DOHH2 (cell line): ENCODE results near the gene TOR1AIP2.

Source experiments
- H3F3A ChIP-seq: fragments of 200-600 bp; sonication (generic), shearing (Covaris generic); 2 replicates; pipeline ENCODE4 v1.6.0; 2016; ENCODE audit warnings: antibody characterized with exemption, mild to moderate bottlenecking; ENCODE audit not compliant: control insufficient read depth, insufficient read depth
- H3K27ac ChIP-seq: fragments of 200-600 bp; sonication (generic); 2 replicates; pipeline ENCODE4 v1.5.1; 2014; ENCODE audit warnings: low read depth, mild to moderate bottlenecking, low read length, moderate library complexity
- H3K27me3 ChIP-seq: fragments of 200-600 bp; sonication (generic); 2 replicates; pipeline ENCODE4 v1.6.1; 2014; ENCODE audit warnings: mild to moderate bottlenecking, low read length, mixed read lengths; ENCODE audit not compliant: control insufficient read depth
- H3K36me3 ChIP-seq: fragments of 200-600 bp; sonication (generic); 2 replicates; pipeline ENCODE4 v1.6.1; 2014; ENCODE audit warnings: mild to moderate bottlenecking, low read length, moderate library complexity, mixed read lengths; ENCODE audit not compliant: control insufficient read depth
- H3K4me1 ChIP-seq: fragments of 200-600 bp; sonication (generic); 2 replicates; pipeline ENCODE4 v1.6.1; 2014; ENCODE audit warnings: mild to moderate bottlenecking, low read length, mixed read lengths; ENCODE audit not compliant: control insufficient read depth
- H3K4me2 ChIP-seq: fragments of 200-600 bp; sonication (generic); 2 replicates; pipeline ENCODE4 v1.6.0; 2014; ENCODE audit warnings: mild to moderate bottlenecking, low read length, moderate library complexity
- H3K4me3 ChIP-seq: fragments of 200-600 bp; sonication (generic); 2 replicates; pipeline ENCODE4 v1.5.1; 2014; ENCODE audit warnings: mild to moderate bottlenecking, low read length, mixed read lengths
- H3K79me2 ChIP-seq: fragments of 200-600 bp; sonication (generic); 2 replicates; pipeline ENCODE4 v1.6.1; 2014; ENCODE audit warnings: mild to moderate bottlenecking, low read length, mixed read lengths; ENCODE audit not compliant: control insufficient read depth
- H3K9me2 ChIP-seq: fragments of 200-600 bp; sonication (generic); replicated peaks from 2 replicates; pipeline ENCODE4 v1.6.1; 2014; ENCODE audit warnings: mild to moderate bottlenecking, low read length, mixed read lengths; ENCODE audit not compliant: control insufficient read depth
- H3K9me3 ChIP-seq: fragments of 200-600 bp; sonication (generic); 2 replicates; pipeline ENCODE4 v1.6.1; 2014; ENCODE audit warnings: antibody characterized with exemption, low read length, mixed read lengths; ENCODE audit not compliant: control insufficient read depth, insufficient read depth
- H4K20me1 ChIP-seq: fragments of 200-600 bp; sonication (generic); 2 replicates; pipeline ENCODE4 v1.6.0; 2014; ENCODE audit warnings: low read depth, mild to moderate bottlenecking, antibody characterized with exemption, low read length, moderate library complexity; ENCODE audit not compliant: control insufficient read depth, insufficient read depth
- EZH2phosphoT487 ChIP-seq: fragments of 200-600 bp; sonication (generic); IDR thresholded peaks from 2 replicates; pipeline ENCODE4 v1.6.1; 2017; ENCODE audit warnings: borderline replicate concordance, mild to moderate bottlenecking, antibody characterized with exemption, low read length, moderate library complexity, mixed read lengths
- TF ChIP-seq, protein P1 (sequence below): fragments of 200-600 bp; sonication (generic); IDR thresholded peaks from one replicate; pipeline ENCODE4 v1.5.1; 2014; ENCODE audit warnings: antibody characterized with exemption, mild to moderate bottlenecking, low read depth, low read length; ENCODE audit not compliant: poor library complexity, severe bottlenecking

TOR1AIP2 gene

DNA sequence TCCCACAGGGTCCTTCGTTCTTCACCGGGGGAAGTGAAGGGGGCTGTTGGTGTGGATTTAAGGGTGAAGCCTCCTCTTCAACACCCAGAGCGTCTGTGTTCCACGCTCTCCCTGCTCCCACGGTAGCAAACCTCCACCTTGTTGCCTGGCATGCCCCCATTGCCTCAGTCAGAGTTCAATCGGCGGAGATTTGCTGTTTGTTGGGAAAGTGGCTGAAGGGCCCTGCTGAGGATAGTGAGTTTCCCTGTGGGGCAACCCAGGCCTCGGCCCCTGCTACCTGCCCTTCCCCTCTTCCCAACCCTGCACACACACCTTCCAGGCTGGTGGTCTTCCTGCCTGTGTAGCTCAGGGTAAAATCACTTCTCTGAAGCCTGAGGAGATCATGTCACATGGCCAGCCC is 60.5 kb downstream of the TOR1AIP2 start:
- Histone ChIP-seq H3K9me2 (no peaks in the 10 kb centered on the region), H3K27me3 (peaks cover 14% of the 10 kb centered on the region), H3F3A (no peaks in the 10 kb centered on the region), H4K20me1 (no peaks in the 10 kb centered on the region), H3K4me2 (no peak overlapping the region), H3K4me1 (peaks cover 16% of the 10 kb centered on the region), H3K4me3 (no peak overlapping the region), H3K9me3 (no peaks in the 10 kb centered on the region), H3K36me3 (no peaks in the 10 kb centered on the region), H3K27ac (no peak overlapping the region), H3K79me2 (no peaks in the 10 kb centered on the region)
- no peak for TF ChIP-seq EZH2phosphoT487
- TF ChIP-seq, protein P1, sequence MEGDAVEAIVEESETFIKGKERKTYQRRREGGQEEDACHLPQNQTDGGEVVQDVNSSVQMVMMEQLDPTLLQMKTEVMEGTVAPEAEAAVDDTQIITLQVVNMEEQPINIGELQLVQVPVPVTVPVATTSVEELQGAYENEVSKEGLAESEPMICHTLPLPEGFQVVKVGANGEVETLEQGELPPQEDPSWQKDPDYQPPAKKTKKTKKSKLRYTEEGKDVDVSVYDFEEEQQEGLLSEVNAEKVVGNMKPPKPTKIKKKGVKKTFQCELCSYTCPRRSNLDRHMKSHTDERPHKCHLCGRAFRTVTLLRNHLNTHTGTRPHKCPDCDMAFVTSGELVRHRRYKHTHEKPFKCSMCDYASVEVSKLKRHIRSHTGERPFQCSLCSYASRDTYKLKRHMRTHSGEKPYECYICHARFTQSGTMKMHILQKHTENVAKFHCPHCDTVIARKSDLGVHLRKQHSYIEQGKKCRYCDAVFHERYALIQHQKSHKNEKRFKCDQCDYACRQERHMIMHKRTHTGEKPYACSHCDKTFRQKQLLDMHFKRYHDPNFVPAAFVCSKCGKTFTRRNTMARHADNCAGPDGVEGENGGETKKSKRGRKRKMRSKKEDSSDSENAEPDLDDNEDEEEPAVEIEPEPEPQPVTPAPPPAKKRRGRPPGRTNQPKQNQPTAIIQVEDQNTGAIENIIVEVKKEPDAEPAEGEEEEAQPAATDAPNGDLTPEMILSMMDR = no peak

DNA sequence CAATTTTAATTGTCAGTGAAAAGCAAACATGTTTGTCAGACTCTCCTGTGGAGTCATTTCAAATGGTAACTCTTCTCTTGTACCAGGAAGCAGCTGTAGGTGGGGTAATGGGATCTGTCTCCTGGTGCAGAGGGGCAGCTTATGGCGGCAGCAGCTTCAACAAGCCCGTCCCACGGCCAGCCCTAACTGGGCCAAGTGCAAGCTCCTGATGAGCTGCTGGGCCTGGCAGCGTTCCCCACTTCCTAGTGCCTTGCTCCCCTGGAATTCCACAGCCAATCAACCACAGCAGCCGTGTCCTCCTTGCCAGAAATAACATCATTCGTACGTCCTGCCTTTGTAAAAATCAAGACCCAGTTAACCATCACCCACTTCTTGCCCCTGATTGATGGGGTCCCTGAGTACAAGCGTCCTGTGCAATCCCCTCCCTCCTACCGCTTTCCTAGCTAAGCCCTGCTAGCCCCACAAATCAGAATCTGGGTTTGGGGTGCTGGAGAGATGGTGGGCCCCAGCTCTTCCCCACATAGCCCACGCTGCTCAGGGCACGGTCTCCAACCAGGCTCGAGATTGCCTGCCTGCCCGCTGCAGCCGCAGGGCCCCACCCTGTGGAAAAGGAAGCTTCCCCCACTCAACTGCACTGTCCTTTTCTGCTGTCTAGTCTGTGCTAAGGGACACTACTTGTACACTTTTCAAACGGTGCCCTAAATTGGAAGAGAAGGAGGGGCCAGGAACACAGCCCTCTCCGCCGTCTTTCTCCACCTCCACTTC is 61.2 kb downstream of the TOR1AIP2 start:
- TF ChIP-seq, protein P1 = no peak
- TF ChIP-seq EZH2phosphoT487 = no peak
- H3K79me2 ChIP-seq = no peaks in the 10 kb centered on the region
- H3F3A ChIP-seq = no peaks in the 10 kb centered on the region
- peaks cover 14% of the 10 kb centered on the region for H3K27me3 ChIP-seq
- no peaks in the 10 kb centered on the region for H3K9me2 ChIP-seq
- no peaks in the 10 kb centered on the region for H3K9me3 ChIP-seq
- no peaks in the 10 kb centered on the region for H4K20me1 ChIP-seq
- peaks cover 16% of the 10 kb centered on the region for H3K4me1 ChIP-seq
- no peak overlapping the region for H3K4me3 ChIP-seq
- H3K27ac ChIP-seq = no peak overlapping the region
- no peaks in the 10 kb centered on the region for H3K36me3 ChIP-seq
- H3K4me2 ChIP-seq = no peak overlapping the region

DNA sequence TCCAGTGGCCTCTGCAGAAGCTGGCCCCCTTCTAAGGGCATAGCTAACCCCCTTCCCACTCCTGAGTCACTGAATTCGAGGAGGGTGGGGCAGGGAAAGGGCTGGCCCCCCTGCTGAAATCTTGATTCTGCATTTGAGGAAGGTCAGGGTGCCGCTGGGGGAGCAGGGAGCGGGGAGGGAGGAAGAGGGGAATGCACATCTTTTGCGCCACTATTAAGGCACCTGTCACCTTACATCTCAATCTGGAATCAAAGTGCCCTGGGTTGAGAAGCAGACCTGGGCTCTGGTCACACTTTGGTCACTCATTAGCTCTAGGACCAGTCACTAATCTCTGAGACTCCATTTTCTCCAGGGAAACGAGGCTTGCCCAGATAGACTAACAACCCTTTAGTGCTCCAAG is 62.0 kb downstream of the TOR1AIP2 start:
- no peaks in the 10 kb centered on the region for H3K9me2 ChIP-seq
- H3K79me2 ChIP-seq = no peaks in the 10 kb centered on the region
- no peaks in the 10 kb centered on the region for H3K9me3 ChIP-seq
- no peaks in the 10 kb centered on the region for H3F3A ChIP-seq
- H4K20me1 ChIP-seq = no peaks in the 10 kb centered on the region
- peaks cover 14% of the 10 kb centered on the region for H3K27me3 ChIP-seq
- peaks cover 16% of the 10 kb centered on the region for H3K4me1 ChIP-seq
- H3K27ac ChIP-seq = no peak overlapping the region
- TF ChIP-seq, protein P1 = no peak
- no peak for TF ChIP-seq EZH2phosphoT487
- peak overlapping the region; percentile 76 for H3K4me3 ChIP-seq
- H3K36me3 ChIP-seq = no peaks in the 10 kb centered on the region
- H3K4me2 ChIP-seq = peak overlapping the region; percentile 69
